Esophagus squamous epithelium (tissue), 4 donors: ENCODE measurements around the gene BRIX1.

Experiments used
- CTCF ChIP-seq, 6 experiments: fragments of 450-650 bp in 4 of 6; fragments of 200-600 bp in 2 of 6; sonication (generic) in 2 of 6; IDR thresholded peaks; one replicate each; pipeline ENCODE4 v1.5.1; 2016 to 2019; ENCODE audit warnings: antibody characterized with exemption in 6 of 6, mild to moderate bottlenecking in 4 of 6, moderate library complexity in 4 of 6
- POLR2A ChIP-seq, 4 donors: fragments of 450-650 bp; IDR thresholded peaks; one replicate each; pipeline ENCODE4 v1.6.1; 2017; ENCODE audit warnings: antibody characterized with exemption in 4 of 4, mild to moderate bottlenecking in 4 of 4, moderate library complexity in 3 of 4

DNA sequence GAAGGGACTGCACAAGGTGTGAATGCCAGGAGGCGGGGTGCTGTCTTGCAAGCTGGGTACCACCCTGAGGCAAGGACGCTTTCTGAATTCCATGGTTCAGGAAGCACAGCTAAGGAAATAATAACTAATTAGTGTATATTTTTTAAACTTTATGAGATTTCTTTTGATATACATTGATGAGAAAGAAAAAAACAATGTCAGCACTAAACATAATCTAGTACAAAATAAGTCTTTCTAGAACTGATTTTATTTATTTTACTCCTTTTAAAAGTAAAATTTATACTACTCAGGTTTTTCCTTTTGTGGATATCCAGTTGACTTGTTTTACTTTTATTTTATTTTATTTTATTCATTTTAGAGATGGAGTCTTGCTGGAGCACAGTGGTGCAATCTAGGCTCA, 17.4 kb downstream of the BRIX1 start:
- TF ChIP-seq CTCF (IDR thresholded peaks at IDR 0.05) (no peak), POLR2A (IDR thresholded peaks at IDR 0.05) (no peak)
